HG03457 (cell line): ENCODE measurements around the gene TTC23L.

Experiments
- ATAC-seq: cut with Tn5 transposase; IDR thresholded peaks from one replicate; pipeline ENCODE4 v1.9.1; 2021; ENCODE audit warnings: moderate number of reproducible peaks; ENCODE audit not compliant: unreplicated experiment

TTC23L gene

DNA sequence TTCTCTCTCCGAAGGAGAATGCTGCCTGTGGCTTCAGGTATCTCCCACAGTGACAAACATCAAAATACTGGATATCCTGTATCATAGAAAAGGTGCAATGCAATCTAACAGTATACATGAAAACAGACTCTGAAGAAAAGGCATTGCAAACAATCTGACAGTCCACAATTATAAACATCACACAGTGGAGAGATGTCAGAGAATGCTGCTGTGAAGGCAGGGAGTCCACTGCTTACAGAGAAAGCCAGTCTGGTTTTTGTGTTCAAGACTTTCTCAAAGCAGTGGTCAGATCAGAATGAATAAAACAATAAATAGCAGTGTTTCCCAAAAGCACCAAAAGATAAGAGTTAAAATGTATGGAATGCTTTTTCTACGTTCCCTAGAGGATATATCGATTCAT is 28.7 kb downstream of the TTC23L start:
- no peak for ATAC-seq

DNA sequence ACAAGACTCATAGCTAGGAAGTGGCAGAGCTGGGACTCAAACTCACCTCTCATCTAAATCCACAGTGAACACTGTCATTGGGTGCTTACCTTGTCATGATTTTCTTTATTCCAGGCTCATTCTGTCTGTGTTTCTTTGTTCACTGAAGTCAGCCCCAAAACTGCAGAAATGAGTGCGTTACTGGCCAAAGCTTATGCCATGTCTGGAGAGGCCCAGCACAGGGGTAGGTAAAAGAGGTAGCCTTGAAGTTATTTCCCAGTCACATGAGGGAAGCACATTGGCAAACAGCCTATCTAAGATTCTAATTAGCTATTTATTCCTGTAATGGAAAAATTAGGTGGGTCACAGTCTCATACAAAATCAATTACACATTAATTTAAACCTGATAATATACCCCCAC is 29.8 kb downstream of the TTC23L start:
- no peak for ATAC-seq

DNA sequence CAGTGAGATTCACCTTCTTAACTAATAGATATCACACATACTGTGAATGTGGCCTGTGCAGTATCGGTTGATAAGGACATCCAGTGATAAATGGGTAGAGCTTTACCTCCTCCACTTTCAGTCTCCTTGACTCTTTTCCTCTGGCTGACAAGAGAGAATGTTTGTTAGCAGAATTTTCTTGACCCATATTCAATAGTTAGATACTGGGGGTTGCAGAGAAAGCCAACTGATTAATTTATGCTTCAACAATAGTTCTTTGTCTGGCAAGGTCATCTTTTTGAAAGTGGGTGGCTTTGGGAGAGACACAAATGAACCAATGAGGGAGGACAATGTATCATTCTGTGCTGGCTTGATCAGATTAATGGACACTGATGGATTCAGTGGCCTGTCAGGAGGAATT is 30.3 kb downstream of the TTC23L start:
- no peak for ATAC-seq

DNA sequence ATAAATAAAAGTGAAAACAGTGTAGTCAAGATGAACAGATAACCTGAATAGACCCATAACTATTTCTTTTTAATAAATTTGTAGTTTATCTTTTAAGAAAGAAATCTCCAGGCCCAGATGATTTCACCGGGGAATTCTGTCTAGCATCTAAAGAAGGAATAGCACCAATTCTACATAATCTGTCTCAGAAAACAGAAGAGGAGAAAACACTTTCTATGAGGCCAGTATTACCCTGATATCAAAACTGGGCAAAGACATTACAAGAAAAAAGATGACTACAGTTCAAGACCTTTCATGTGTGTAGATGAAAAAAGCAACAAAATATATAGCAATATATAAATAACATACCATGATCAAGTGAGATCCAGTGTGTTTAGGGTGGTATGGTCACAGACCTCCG is 31.4 kb downstream of the TTC23L start:
- no peak for ATAC-seq

DNA sequence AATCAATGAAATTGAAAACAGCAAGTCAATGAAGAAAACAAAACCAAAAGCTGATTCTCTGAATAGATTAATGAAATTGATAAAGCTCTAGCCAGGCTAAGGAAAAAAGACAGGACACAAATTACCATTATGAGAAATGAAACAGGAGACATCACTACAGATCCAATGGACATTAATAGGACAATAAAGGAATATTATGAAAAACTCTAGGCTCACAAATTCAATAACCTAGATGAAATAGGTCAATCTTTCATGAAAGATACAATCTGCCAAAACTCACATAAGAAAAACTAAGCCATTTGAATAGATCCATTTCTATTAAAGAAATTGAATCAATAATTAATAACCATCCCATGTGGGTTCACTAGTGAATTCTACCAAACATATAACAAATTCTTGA is 37.3 kb downstream of the TTC23L start:
- no peak for ATAC-seq

DNA sequence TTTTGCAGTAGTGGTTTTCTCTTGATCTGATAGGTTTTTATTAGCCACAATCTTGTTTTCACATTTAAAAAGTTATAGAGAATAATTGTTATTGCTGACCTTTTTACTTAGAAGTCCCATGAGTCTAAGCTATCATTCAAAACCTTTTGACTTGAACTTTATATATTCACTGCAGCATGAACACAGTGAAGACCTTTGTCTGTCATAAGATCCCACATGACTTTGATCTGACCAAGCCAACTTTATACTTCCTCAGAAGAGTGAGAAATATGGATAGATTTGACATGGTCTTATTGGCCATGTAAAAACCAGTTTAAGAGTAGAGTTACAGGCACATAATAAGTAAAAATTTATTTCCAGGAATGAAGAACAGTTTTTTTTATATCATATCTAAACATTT is 42.3 kb downstream of the TTC23L start:
- no peak for ATAC-seq

DNA sequence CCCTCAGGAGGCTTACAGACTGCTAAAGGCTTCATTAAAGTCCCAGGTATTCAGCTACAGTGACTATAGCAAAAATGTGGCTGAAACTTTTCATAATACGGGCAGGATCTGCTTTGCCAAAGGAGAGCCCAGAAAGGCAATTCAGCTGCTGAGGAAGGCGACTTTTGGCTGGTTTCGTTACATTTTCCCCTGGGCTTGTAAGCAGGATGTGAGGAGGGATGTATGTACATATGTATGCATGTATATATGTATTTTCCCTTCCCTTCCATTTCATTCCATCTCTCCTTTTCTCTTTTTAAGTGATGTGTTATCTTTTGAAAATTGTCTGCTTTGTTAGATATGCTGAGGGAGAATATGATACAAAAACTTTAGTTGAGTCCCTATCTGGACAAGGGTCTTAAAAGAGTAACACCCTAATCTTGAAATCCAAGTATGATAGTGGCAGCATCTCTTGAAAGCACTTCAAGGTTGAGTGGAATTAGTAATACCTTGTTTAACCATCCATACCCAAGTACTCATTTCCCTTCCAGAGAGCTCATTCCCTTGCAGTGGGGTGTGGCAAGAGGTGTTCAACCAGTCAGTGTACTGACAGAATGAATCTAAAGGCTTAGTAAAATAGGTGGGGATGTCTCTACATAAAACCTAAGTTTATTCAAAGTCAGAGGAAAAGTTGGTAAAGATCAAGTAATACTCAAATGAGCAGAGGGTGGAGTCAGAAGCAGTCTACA is 47.6 kb downstream of the TTC23L start:
- no peak for ATAC-seq

DNA sequence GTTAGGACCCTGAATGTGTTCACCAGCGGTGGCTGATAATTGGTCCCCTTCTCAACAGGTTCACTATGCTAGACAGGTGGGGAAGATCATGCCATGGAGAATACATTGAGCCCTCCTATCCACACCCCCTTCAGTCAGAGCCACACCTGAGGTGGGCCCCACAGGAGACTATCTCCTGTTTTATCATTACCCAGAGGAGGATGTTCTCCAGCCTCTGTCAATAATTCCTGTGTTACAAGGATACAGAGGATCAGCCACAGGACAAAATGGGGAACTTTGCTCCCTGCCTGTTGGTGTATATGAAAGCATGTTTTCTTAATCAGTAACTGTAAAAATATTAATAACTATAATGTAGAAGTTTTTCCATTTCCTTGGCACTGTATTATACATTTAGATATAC is 50.4 kb downstream of the TTC23L start:
- no peak for ATAC-seq

DNA sequence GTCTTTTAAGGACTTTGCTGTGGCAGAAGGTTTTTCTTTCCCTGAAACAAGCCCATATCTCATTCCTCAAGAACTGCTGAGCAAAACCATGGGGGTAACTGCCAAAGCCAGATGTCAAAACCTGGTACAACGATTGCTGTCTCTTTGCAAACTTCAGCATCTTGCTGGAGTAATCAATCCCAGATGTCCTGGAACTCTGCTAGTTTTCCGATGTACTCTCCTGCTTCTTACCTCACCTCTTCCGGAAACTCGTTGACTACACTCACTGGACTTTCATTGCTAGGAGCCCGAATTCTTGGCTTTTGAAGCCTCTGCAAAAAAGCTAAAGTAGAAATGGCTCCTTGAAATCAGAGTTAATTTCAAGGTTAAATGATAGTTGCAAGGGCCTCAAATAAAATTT is 53.0 kb downstream of the TTC23L start:
- ATAC-seq = no peak

DNA sequence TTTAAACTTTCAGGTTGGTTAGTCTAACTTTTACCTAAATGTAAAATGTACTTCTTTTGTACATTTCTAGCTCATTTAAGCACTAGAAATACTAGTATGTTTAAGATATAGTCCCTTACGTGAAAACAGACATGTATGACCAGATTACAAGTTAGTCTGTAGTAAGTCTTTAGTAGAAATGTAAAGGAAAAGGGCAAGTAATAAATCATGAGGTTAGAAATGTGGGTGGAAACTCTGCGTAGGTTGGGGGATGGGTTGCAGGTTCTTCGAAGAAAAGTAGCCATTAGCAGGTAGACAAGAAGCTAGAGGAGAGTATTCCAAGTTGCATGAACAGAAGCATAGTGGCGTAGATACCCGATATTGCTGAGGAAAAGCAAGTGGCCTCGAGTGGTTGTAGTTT is 53.5 kb downstream of the TTC23L start:
- ATAC-seq = no peak

DNA sequence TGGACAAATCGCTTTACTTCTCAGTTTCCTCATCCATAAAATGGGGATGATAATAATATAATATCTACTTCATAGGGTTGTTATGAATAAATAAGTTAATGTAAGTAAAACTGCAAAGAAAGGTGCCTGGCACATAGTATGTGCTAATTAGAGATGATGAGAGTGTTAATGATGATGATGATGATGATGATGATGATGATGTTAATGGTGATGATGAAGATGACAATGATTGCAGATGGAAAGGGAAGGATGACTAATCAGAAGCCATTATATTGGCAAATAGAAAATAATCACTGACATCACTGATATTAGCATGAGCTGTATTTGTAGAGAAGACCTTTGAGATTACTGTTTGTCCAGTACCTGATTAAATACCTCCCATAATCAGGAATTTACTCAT is 55.8 kb downstream of the TTC23L start:
- ATAC-seq = no peak

DNA sequence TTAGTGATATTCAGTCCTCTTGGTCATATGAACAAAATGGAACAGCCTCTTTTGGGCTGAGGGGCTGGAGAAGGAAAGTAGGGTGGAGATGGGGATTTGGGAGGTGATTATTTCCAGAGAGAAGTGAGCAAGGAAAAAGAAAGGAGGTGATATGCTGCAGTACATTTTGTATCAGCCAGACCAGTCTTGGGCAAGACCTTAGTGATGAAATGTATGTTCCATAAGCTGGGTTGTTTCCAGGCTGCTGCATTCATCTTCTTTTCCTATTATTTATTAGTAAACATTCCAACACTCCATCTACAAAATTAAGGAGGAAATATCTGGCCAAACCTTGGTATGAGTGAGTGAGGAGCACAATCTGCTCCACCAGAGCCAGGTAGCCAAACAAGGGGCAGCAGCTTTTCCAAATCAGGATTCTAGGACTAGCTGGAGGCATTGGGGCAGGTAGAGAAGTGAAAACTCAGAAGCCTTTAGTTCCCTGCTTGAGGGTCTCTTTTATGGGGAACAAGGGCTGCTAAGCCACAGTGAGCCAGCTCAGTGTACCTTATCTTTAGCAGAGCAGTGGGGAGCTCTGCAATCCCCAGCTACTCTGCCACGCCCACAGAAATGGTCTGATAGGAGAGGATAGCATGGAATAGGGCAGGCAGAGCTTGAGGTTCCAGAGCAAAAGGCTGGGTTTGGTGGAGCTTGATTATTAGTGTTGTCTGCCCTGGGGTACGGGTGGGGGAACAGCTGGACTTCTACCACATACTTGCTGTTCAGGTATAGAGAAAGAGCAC is 56.9 kb downstream of the TTC23L start:
- ATAC-seq = no peak

DNA sequence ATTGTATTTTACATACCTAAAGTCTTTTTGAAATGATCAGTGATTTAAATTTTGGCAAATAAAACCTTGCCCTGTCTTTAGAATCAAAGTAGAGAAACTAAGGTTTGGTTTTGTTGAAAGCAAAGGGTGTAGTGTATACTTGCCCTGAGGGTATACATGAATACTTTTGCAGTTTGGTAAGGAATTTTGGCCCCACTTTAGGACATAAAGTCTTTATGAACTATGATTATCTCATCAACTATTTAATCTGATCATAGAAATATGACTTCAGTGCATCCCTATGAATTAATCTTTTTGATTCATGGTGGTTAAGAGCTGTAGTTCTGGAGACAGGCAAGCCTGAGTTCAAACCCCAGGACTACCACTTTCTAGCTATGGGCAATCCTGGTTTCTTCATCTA is 58.7 kb downstream of the TTC23L start:
- ATAC-seq = no peak

DNA sequence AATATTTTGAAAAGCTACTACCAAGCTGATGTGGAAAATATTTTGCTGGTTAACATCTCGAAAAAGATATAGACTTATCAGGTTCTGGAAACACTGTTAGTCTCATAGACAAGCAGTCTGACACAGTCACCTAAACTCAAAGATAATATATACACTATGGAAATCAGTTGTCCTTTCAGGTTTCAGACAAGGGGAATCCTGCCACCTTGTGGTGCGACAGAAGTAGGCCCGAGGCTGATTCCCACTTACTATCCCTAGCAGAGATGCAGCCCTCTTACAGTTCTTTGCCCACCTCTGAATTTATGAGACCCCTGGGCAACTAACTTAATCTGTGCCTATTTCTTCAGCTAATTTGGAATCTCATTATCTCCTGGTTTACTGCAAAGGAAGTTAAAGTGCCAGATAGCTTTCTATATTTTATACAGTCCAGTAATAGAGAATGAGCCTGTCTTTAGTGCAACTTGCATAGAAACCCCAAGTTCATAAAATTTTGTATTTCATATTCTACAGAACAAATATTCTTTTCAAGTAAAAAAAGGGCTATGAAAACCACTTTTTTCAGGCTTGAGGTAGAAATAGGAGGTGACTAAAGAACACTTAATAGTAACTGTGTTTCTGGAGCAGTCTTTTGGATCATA is 59.4 kb downstream of the TTC23L start:
- no peak for ATAC-seq

DNA sequence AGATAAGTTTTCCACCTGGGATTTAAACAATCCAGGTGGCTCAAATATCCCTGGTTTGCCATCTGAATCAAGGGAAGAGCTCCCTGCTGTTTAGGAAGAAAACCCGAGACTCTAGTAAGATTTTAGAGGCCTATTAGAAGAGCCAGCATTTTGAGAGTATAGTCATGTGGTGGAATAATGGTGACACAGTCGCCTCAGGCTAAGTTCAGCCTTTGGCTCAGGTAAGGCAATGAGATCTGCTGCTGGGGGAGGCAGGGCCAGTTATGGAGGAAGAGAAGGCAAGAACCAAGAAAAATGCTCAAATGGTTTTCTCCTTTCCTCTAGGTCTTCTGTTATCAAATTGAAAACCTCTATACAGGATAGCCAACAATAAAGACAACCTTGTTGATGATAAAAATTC is 60.1 kb downstream of the TTC23L start:
- no peak for ATAC-seq

DNA sequence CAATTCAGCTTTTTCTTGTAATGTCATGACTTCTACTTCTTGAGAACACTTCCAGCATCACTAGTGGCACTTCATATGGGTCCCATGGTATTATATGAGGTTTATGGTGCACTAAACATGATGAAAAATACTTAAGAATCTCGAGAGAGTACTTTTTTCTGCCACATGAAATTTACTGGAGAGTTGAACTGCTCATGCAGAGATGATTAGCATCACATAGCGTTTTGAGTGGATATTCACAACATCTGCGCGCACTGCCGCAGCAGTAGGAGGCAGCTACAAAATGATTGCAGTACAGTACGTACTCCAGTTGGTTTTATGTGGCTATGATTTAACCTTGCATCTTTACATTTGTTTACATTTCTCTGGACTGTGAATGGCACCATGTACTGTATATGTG is 61.7 kb downstream of the TTC23L start:
- no peak for ATAC-seq

DNA sequence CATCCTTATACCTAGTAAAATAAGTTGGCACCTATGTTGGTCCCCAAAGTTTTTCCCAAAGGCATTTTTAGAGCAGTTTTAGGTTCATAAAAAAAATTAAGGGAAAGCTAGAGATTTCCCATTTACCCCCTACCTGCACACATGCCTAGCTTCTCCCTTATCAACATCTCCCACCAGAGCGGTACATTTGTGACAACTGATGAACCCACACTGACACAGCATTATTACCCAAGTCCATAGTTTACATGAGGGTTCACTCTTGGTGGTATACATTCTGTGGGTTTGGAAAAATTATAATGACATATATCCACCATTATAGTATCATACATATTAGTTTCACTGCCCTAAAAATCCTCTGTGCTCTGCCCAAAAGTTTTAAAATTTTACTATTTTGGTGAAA is 64.3 kb downstream of the TTC23L start:
- no peak for ATAC-seq

DNA sequence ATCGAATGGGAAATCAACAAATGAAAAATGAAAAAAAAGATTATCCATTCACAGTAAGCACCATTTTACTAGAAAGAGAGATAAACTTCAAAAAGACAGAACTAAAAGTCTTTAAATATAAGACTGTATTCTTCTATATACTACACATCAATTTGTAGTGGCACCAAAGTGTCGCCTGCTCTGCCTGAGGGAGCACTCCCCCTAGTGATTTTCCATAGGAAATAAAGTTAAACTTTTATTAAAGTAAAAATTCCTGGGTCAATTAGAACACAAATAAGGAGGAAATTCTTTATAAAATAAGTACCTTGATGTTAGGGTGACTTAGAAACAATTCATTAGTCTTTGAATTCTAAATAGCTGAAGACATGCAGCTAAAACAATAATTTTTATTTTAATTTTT is 66.6 kb downstream of the TTC23L start:
- ATAC-seq = no peak

DNA sequence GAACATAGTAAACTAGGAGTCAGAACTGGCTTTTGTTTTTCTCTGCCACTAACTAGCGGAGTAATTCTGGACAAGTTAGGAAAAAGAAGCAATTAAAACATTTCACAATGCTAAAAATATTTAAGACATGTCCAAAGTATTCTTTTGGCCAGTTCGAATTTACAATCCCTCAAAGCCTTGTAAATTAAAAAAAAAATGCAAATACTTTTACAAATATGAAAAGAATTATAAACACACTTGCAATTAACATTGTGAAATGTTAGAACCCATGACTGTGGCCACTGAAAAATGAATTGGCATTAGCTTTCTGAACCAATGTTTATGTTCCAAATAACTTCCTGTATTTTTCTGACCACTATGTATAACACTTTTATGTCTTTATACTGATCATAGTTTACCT is 74.1 kb downstream of the TTC23L start:
- no peak for ATAC-seq

DNA sequence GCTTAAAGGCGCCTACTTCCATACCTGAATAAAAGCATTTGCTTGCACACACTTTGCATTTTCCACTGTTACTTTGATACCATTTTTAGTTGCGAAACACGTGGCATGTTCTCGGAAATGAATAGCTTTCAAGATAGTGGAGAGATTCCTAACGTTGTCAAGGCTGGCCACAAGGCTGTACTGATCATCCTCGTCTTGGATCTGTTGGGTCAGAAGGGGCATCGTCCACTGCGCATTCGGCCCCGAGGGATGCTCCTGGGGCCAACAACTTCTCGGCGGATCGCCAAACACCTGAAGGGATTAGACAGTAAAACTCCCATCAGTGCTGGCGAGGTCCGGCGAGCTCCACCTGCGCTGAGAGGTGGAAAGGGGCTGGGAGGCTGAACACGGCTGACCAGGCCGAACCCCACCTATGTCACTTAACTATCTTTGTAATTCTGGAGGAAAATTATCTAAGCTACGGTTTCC is 75.7 kb downstream of the TTC23L start:
- ATAC-seq = peak; percentile 4

DNA sequence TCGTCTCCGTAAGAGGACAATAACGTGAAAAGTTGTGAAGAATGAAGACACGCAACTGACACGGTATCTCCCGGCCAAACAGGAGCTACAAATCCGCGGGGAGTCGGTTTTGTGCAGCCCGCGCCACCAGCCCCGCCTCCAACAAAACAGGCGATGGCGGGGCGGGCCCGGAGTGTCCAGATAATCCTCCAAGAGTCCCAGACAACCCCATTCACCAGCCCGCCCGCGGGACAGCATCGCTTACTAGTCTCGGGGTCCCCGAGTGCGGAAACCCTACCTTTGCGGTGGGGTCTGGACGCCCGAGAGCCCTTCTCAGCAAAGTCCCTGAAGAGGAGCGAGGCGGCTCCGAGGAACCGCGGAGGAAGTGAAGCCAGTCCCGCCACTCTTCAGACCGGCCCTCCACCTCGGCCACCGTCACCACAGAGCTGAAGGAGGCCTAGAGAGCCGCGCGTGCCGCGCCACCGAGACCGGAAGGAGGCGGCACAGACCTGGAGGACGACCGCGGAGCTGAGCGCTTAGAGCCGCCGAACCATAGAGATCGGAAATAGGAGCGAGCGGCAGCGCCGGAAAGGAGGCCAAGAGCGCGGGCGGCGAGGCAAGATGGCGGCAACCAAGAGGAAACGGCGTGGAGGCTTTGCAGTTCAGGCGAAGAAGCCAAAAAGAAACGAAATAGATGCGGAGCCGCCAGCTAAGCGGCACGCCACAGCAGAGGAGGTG is 76.3 kb downstream of the TTC23L start, which contains the start of the genes BRIX1 and RAD1:
BRIX1 (plus strand) TSS at position 573 of the 717 bp plus-strand sequence; CDS start at position 601, 28 bp downstream.
RAD1 (minus strand) TSS at position 366 of the 717 bp plus-strand sequence. CDS start 612 bp downstream, outside the sequence.
- ATAC-seq = peak; percentile 96
